GM23338 (cell line): Measurements from ENCODE around the gene PTPA. TPM values are rescaled to one million over a fixed set of nuclear protein-coding genes. Genes with fewer than 3 reads are reported as not detected.

Source experiments
- ATAC-seq: fragments of 200-7000 bp; cut with Tn5 transposase; 3 replicates; pipeline ENCODE4 v1.9.1; 2020
- DNase-seq: peaks from one replicate; pipeline ENCODE4 v3.0.0-alpha.2; 2015; ENCODE audit warnings: low spot score
- H2AFZ ChIP-seq: fragments of 200-600 bp; sonication (generic); 2 replicates; pipeline ENCODE4 v1.8.0; 2016; ENCODE audit warnings: antibody characterized with exemption, mild to moderate bottlenecking, moderate library complexity
- H3F3A ChIP-seq: fragments of 200-600 bp; sonication (generic); replicated peaks from 2 replicates; pipeline ENCODE4 v1.8.0; 2017; ENCODE audit warnings: antibody characterized with exemption, mixed run types, low read depth
- H3K27ac ChIP-seq: fragments of 200-600 bp; sonication (generic); 2 replicates; pipeline ENCODE4 v1.6.1; 2016; ENCODE audit warnings: low read depth
- H3K27me3 ChIP-seq: fragments of 200-600 bp; sonication (generic); 2 replicates; pipeline ENCODE4 v1.8.0; 2016; ENCODE audit warnings: mild to moderate bottlenecking, mixed run types, moderate library complexity; ENCODE audit not compliant: insufficient read depth
- H3K36me3 ChIP-seq: fragments of 200-600 bp; sonication (generic); 2 replicates; pipeline ENCODE4 v1.8.0; 2016; ENCODE audit warnings: mild to moderate bottlenecking; ENCODE audit not compliant: insufficient read depth
- H3K4me1 ChIP-seq: fragments of 200-600 bp; sonication (generic); 2 replicates; pipeline ENCODE4 v1.8.0; 2016; ENCODE audit warnings: mild to moderate bottlenecking, moderate library complexity; ENCODE audit not compliant: insufficient read depth
- H3K4me2 ChIP-seq: fragments of 200-600 bp; sonication (generic); 2 replicates; pipeline ENCODE4 v1.7.1; 2017; ENCODE audit warnings: mixed run types
- H3K4me3 ChIP-seq: fragments of 200-600 bp; sonication (generic); 2 replicates; pipeline ENCODE4 v1.6.1; 2016; ENCODE audit warnings: mixed run types
- H3K79me2 ChIP-seq: fragments of 200-600 bp; sonication (generic); replicated peaks from 2 replicates; pipeline ENCODE4 v1.8.0; 2017; ENCODE audit warnings: mild to moderate bottlenecking; ENCODE audit not compliant: insufficient read depth
- H3K9me2 ChIP-seq: fragments of 200-600 bp; sonication (generic); 2 replicates; pipeline ENCODE4 v1.8.0; 2017; ENCODE audit not compliant: insufficient read depth
- H4K20me1 ChIP-seq: fragments of 200-600 bp; sonication (generic); replicated peaks from 2 replicates; pipeline ENCODE4 v1.8.0; 2017; ENCODE audit warnings: mild to moderate bottlenecking; ENCODE audit not compliant: insufficient read depth
- H3K27ac Mint-ChIP-seq: 2 replicates; pipeline ENCODE4 v1.8.0; 2020; ENCODE audit warnings: inconsistent platforms, mild to moderate bottlenecking, moderate library complexity, mixed read lengths
- H3K27me3 Mint-ChIP-seq: 3 replicates; pipeline ENCODE4 v1.8.0; 2022; ENCODE audit warnings: low read depth, mild to moderate bottlenecking, moderate library complexity, mixed read lengths, inconsistent platforms; ENCODE audit not compliant: insufficient read depth, poor library complexity
- H3K36me3 Mint-ChIP-seq: 3 replicates; pipeline ENCODE4 v1.8.0; 2021; ENCODE audit warnings: low read depth, mild to moderate bottlenecking, inconsistent platforms, moderate library complexity, mixed read lengths
- H3K4me1 Mint-ChIP-seq: 3 replicates; pipeline ENCODE4 v1.8.0; 2020; ENCODE audit warnings: mild to moderate bottlenecking, inconsistent platforms, mixed read lengths
- H3K4me3 Mint-ChIP-seq: 3 replicates; pipeline ENCODE4 v1.8.0; 2021; ENCODE audit warnings: moderate library complexity, mild to moderate bottlenecking, inconsistent platforms, mixed read lengths
- H3K9me3 Mint-ChIP-seq: 3 replicates; pipeline ENCODE4 v1.8.0; 2020; ENCODE audit warnings: moderate library complexity, mild to moderate bottlenecking, inconsistent platforms, mixed read lengths
- CREB1 ChIP-seq: fragments of 250-450 bp; sonication (Bioruptor Pico); IDR thresholded peaks from 2 replicates; pipeline ENCODE4 v1.5.0; 2020; ENCODE audit warnings: low read depth, mild to moderate bottlenecking, moderate library complexity
- EZH2 ChIP-seq: fragments of 200-600 bp; sonication (generic); IDR thresholded peaks from one replicate; pipeline ENCODE4 v1.8.0; 2017; ENCODE audit warnings: antibody characterized with exemption, mild to moderate bottlenecking, low read depth; ENCODE audit not compliant: unreplicated experiment
- EZH2phosphoT487 ChIP-seq: fragments of 200-600 bp; sonication (generic); IDR thresholded peaks from one replicate; pipeline ENCODE4 v1.8.1; 2018; ENCODE audit warnings: antibody characterized with exemption; ENCODE audit not compliant: unreplicated experiment
- JUNB ChIP-seq: IDR thresholded peaks from one replicate; pipeline ENCODE4 v1.6.1; 2016; ENCODE audit warnings: antibody characterized with exemption; ENCODE audit not compliant: unreplicated experiment
- NANOG ChIP-seq: IDR thresholded peaks from 2 replicates; pipeline ENCODE4 v1.6.1; 2016; ENCODE audit warnings: antibody characterized with exemption, borderline replicate concordance
- POLR2AphosphoS5 ChIP-seq: IDR thresholded peaks from 2 replicates; pipeline ENCODE4 v1.6.1; 2016; ENCODE audit warnings: antibody characterized with exemption, low read depth
- STAT1 ChIP-seq: IDR thresholded peaks from one replicate; pipeline ENCODE4 v1.6.1; 2016; ENCODE audit warnings: antibody characterized with exemption; ENCODE audit not compliant: unreplicated experiment
- ZNF114 ChIP-seq: fragments of 250-450 bp; sonication (Bioruptor Pico); IDR thresholded peaks from 2 replicates; pipeline ENCODE4 v1.5.0; 2020; ENCODE audit warnings: mild to moderate bottlenecking, moderate library complexity
- ZNF331 ChIP-seq: fragments of 250-450 bp; sonication (Bioruptor Pico); IDR thresholded peaks from 2 replicates; pipeline ENCODE4 v1.5.0; 2020; ENCODE audit warnings: low read depth, mild to moderate bottlenecking, moderate library complexity
- polyA plus RNA-seq: library from polyadenylated mRNA; unstranded; fragments of >200 nt; fragmentation: Nextera tagmentation; extraction: Ambion mirVana; gene quantifications from 2 replicates; pipeline ENCODE4 v1.2.1, GENCODE V29; 2016
- total RNA-seq: library from RNA; depleted of rRNA; stranded (reverse); fragments of >200 nt; shearing (Covaris generic); gene quantifications from 2 replicates; pipeline ENCODE4 v1.2.3, GENCODE V29; 2014
- TF ChIP-seq, protein P1 (sequence below): fragments of 250-450 bp; sonication (Bioruptor Pico); IDR thresholded peaks from 2 replicates; pipeline ENCODE4 v1.5.0; 2020; ENCODE audit warnings: mild to moderate bottlenecking, moderate library complexity
- TF ChIP-seq, protein P2 (sequence below): IDR thresholded peaks from 2 replicates; pipeline ENCODE4 v1.6.1; 2016; ENCODE audit warnings: antibody characterized with exemption
- TF ChIP-seq, protein P3 (sequence below), 2 experiments: fragments of 200-600 bp in 1 of 2; sonication (generic) in 1 of 2; conservative IDR thresholded peaks; 2 replicates each; pipeline versions ENCODE4 v1.5.1 to v1.6.1; 2016 to 2017; ENCODE audit warnings: antibody characterized with exemption in 2 of 2, low read depth in 2 of 2, mild to moderate bottlenecking in 2 of 2, moderate library complexity in 1 of 2
- TF ChIP-seq, protein P4 (sequence below): IDR thresholded peaks from one replicate; pipeline ENCODE4 v1.6.1; 2018; ENCODE audit warnings: antibody characterized with exemption; ENCODE audit not compliant: unreplicated experiment

The PTPA gene
- total and polyA plus RNA-seq, 2 experiments from 2014 or later: 53.9 to 122 TPM

DNA sequence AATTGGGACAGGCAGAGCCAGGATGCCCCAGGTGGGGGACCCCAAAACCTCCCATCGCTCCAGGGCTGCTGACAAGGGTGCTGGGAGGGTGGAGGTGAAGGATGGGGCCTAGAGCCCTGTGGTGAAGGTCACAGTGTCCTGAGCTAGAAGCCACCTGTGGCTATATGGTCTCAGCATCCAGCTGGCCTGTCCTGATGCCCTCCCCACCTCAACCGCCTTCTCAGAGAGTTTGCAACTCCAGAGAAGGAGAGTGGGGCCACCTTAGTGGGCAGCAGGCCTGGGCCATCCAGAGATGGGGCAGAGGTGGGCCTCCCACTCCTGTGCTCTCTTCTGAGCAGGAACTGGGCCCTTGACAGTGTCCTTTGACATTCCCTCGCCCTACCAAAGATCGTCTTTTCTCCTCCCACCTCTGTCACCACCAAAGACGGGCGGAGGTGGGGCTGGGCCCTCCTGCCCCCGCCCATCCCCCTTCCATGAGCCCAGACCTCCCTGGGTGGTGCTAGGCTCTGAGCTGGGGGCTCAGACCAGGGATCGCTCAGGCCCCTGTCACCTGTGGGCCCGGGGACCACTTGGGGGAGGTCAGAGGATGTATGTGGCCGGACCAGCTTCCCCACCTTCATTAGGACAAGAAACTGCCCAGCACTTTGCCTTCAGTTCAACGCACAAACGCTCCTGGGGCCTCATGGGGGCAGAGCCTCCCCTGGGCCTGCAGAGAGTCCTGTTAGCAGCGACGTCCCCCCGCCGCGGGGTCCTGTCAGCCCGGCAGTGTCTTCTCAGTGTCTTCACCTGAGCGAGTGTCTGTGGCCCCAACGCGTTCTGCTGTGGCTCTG, 40.3 kb upstream of the PTPA start:
- no peaks in the 10 kb centered on the region for H3K27me3 ChIP-seq
- peak overlapping the region; percentile 85 for H3K27ac ChIP-seq
- H3K36me3 ChIP-seq: no peaks in the 10 kb centered on the region
- ATAC-seq: peak; percentile 29
- H3K4me2 ChIP-seq: peak overlapping the region; percentile 77
- Mint-ChIP-seq H3K27me3 (peaks cover 9% of the 10 kb centered on the region), H3K9me3 (no peaks in the 10 kb centered on the region; the same call in 2 of the 3 replicates), H3K27ac (peak overlapping the region; percentile 88), H3K36me3 (peaks cover 19% of the 10 kb centered on the region), H3K4me1 (peaks cover 31% of the 10 kb centered on the region), H3K4me3 (0 out of 3 replicates have a peak overlapping the region, but pooled peaks have one; percentile 24)
- H3K79me2 ChIP-seq: 0 out of 2 replicates have a peak, but pooled peaks cover 3% of the 10 kb centered on the region
- no peak overlapping the region for H2AFZ ChIP-seq
- H3F3A ChIP-seq: 0 out of 2 replicates have a peak, but pooled peaks cover 6% of the 10 kb centered on the region
- no peaks in the 10 kb centered on the region for H4K20me1 ChIP-seq
- H3K9me2 ChIP-seq: no peaks in the 10 kb centered on the region
- TF ChIP-seq EZH2: no peak
- no peak for TF ChIP-seq STAT1
- TF ChIP-seq, protein P1, sequence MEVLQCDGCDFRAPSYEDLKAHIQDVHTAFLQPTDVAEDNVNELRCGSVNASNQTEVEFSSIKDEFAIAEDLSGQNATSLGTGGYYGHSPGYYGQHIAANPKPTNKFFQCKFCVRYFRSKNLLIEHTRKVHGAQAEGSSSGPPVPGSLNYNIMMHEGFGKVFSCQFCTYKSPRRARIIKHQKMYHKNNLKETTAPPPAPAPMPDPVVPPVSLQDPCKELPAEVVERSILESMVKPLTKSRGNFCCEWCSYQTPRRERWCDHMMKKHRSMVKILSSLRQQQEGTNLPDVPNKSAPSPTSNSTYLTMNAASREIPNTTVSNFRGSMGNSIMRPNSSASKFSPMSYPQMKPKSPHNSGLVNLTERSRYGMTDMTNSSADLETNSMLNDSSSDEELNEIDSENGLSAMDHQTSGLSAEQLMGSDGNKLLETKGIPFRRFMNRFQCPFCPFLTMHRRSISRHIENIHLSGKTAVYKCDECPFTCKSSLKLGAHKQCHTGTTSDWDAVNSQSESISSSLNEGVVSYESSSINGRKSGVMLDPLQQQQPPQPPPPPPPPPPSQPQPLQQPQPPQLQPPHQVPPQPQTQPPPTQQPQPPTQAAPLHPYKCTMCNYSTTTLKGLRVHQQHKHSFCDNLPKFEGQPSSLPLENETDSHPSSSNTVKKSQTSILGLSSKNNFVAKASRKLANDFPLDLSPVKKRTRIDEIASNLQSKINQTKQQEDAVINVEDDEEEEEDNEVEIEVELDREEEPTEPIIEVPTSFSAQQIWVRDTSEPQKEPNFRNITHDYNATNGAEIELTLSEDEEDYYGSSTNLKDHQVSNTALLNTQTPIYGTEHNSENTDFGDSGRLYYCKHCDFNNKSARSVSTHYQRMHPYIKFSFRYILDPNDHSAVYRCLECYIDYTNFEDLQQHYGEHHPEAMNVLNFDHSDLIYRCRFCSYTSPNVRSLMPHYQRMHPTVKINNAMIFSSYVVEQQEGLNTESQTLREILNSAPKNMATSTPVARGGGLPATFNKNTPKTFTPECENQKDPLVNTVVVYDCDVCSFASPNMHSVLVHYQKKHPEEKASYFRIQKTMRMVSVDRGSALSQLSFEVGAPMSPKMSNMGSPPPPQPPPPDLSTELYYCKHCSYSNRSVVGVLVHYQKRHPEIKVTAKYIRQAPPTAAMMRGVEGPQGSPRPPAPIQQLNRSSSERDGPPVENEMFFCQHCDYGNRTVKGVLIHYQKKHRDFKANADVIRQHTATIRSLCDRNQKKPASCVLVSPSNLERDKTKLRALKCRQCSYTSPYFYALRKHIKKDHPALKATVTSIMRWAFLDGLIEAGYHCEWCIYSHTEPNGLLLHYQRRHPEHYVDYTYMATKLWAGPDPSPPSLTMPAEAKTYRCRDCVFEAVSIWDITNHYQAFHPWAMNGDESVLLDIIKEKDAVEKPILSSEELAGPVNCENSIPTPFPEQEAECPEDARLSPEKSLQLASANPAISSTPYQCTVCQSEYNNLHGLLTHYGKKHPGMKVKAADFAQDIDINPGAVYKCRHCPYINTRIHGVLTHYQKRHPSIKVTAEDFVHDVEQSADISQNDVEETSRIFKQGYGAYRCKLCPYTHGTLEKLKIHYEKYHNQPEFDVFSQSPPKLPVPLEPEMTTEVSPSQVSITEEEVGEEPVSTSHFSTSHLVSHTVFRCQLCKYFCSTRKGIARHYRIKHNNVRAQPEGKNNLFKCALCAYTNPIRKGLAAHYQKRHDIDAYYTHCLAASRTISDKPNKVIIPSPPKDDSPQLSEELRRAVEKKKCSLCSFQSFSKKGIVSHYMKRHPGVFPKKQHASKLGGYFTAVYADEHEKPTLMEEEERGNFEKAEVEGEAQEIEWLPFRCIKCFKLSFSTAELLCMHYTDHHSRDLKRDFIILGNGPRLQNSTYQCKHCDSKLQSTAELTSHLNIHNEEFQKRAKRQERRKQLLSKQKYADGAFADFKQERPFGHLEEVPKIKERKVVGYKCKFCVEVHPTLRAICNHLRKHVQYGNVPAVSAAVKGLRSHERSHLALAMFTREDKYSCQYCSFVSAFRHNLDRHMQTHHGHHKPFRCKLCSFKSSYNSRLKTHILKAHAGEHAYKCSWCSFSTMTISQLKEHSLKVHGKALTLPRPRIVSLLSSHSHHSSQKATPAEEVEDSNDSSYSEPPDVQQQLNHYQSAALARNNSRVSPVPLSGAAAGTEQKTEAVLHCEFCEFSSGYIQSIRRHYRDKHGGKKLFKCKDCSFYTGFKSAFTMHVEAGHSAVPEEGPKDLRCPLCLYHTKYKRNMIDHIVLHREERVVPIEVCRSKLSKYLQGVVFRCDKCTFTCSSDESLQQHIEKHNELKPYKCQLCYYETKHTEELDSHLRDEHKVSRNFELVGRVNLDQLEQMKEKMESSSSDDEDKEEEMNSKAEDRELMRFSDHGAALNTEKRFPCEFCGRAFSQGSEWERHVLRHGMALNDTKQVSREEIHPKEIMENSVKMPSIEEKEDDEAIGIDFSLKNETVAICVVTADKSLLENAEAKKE (CRISPR knock-in tag): no peak
- TF ChIP-seq, protein P2, sequence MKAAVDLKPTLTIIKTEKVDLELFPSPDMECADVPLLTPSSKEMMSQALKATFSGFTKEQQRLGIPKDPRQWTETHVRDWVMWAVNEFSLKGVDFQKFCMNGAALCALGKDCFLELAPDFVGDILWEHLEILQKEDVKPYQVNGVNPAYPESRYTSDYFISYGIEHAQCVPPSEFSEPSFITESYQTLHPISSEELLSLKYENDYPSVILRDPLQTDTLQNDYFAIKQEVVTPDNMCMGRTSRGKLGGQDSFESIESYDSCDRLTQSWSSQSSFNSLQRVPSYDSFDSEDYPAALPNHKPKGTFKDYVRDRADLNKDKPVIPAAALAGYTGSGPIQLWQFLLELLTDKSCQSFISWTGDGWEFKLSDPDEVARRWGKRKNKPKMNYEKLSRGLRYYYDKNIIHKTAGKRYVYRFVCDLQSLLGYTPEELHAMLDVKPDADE: no peak
- TF ChIP-seq ZNF114: no peak
- no peak for TF ChIP-seq EZH2phosphoT487
- no peak for TF ChIP-seq NANOG
- no peak for TF ChIP-seq CREB1
- TF ChIP-seq, protein P3, sequence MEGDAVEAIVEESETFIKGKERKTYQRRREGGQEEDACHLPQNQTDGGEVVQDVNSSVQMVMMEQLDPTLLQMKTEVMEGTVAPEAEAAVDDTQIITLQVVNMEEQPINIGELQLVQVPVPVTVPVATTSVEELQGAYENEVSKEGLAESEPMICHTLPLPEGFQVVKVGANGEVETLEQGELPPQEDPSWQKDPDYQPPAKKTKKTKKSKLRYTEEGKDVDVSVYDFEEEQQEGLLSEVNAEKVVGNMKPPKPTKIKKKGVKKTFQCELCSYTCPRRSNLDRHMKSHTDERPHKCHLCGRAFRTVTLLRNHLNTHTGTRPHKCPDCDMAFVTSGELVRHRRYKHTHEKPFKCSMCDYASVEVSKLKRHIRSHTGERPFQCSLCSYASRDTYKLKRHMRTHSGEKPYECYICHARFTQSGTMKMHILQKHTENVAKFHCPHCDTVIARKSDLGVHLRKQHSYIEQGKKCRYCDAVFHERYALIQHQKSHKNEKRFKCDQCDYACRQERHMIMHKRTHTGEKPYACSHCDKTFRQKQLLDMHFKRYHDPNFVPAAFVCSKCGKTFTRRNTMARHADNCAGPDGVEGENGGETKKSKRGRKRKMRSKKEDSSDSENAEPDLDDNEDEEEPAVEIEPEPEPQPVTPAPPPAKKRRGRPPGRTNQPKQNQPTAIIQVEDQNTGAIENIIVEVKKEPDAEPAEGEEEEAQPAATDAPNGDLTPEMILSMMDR (conservative IDR thresholded peaks at IDR 0.05; ENCODE audit: low read depth in 2 of 2): no peak
- no peak for TF ChIP-seq JUNB
- TF ChIP-seq, protein P4, sequence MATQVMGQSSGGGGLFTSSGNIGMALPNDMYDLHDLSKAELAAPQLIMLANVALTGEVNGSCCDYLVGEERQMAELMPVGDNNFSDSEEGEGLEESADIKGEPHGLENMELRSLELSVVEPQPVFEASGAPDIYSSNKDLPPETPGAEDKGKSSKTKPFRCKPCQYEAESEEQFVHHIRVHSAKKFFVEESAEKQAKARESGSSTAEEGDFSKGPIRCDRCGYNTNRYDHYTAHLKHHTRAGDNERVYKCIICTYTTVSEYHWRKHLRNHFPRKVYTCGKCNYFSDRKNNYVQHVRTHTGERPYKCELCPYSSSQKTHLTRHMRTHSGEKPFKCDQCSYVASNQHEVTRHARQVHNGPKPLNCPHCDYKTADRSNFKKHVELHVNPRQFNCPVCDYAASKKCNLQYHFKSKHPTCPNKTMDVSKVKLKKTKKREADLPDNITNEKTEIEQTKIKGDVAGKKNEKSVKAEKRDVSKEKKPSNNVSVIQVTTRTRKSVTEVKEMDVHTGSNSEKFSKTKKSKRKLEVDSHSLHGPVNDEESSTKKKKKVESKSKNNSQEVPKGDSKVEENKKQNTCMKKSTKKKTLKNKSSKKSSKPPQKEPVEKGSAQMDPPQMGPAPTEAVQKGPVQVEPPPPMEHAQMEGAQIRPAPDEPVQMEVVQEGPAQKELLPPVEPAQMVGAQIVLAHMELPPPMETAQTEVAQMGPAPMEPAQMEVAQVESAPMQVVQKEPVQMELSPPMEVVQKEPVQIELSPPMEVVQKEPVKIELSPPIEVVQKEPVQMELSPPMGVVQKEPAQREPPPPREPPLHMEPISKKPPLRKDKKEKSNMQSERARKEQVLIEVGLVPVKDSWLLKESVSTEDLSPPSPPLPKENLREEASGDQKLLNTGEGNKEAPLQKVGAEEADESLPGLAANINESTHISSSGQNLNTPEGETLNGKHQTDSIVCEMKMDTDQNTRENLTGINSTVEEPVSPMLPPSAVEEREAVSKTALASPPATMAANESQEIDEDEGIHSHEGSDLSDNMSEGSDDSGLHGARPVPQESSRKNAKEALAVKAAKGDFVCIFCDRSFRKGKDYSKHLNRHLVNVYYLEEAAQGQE: no peak
- no peak for TF ChIP-seq POLR2AphosphoS5
- no peak for TF ChIP-seq ZNF331 (CRISPR knock-in tag)
- H3K4me3 ChIP-seq: peak overlapping the region; percentile 41; the same call in 1 of the 2 replicates
- DNase-seq: peak; percentile 39
- peaks cover 26% of the 10 kb centered on the region for H3K4me1 ChIP-seq
